Endothelial cell of umbilical vein (primary cell): ENCODE results near the gene MUC20. TPM values are rescaled to one million over a fixed set of nuclear protein-coding genes. Genes with fewer than 3 reads are reported as not detected.

Experiments used
- BruUV-seq: library from RNA; stranded (reverse); fragments of 400-500 nt; replicated peaks from 2 replicates; lab custom pipeline; 2021; lab: Mats Ljungman, UMichigan
- CTCF ChIA-PET: fragments of 300-600, 350-600 bp; sonication (Branson Sonifier 250); formaldehyde crosslinking; loops from one replicate; lab custom pipeline; 2021; ENCODE audit warnings: antibody characterized with exemption, inconsistent platforms; lab: Charles Lee
- POLR2A ChIA-PET: fragments of 300-600, 350-600 bp; sonication (Branson Sonifier 250); formaldehyde crosslinking; loops from one replicate; lab custom pipeline; 2021; ENCODE audit warnings: antibody characterized with exemption, inconsistent platforms; lab: Charles Lee
- DNase-seq: peaks from one replicate; pipeline ENCODE4 v3.0.0-alpha.2; 2011; ENCODE audit warnings: low read depth, low spot score
- FAIRE-seq: peaks from 2 replicates; lab custom pipeline; 2011; peaks lifted over from hg19 to GRCh38; lab: Jason Lieb, UNC
- H2AFZ ChIP-seq: 2 replicates; pipeline ENCODE4 v1.6.0; 2012; ENCODE audit warnings: low read depth, low read length, control low read depth, inconsistent platforms
- H3K27ac ChIP-seq: 2 replicates; pipeline ENCODE4 v1.5.1; 2011; ENCODE audit warnings: low read depth, mild to moderate bottlenecking, control low read depth, low read length, moderate library complexity; ENCODE audit not compliant: insufficient read depth
- H3K27me3 ChIP-seq, 2 experiments: 2 replicates each; pipeline versions ENCODE4 v1.6.0 to v1.6.1; 2011; ENCODE audit warnings: low read length in 2 of 2, mixed read lengths in 1 of 2; ENCODE audit not compliant: control insufficient read depth in 2 of 2, insufficient read depth in 2 of 2
- H3K36me3 ChIP-seq, 2 experiments: 2 replicates in 1 of 2; 3 replicates in 1 of 2; pipeline ENCODE4 v1.5.1; 2011; ENCODE audit warnings: low read length in 2 of 2, mild to moderate bottlenecking in 1 of 2, moderate library complexity in 1 of 2; ENCODE audit not compliant: control insufficient read depth in 2 of 2, insufficient read depth in 2 of 2; ENCODE audit errors: extremely low read depth in 1 of 2
- H3K4me1 ChIP-seq: 3 replicates; pipeline ENCODE4 v1.5.1; 2011; ENCODE audit warnings: mild to moderate bottlenecking, low read length; ENCODE audit not compliant: control insufficient read depth, insufficient read depth; ENCODE audit errors: extremely low read depth
- H3K4me2 ChIP-seq: 2 replicates; pipeline ENCODE4 v1.6.1; 2011; ENCODE audit warnings: low read length, control low read depth, mixed read lengths; ENCODE audit not compliant: insufficient read depth
- H3K4me3 ChIP-seq, 3 experiments: fragments of 200-600 bp in 1 of 3; sonication (generic), shearing (Covaris generic) in 1 of 3; replicated peaks in 1 of 3; 2 replicates each; pipeline ENCODE4 v1.5.1; 2011 to 2016; ENCODE audit warnings: control low read depth in 3 of 3, low read length in 3 of 3, mild to moderate bottlenecking in 2 of 3, inconsistent platforms in 1 of 3, low read depth in 1 of 3, moderate library complexity in 1 of 3; ENCODE audit not compliant: insufficient read depth in 1 of 3
- H3K79me2 ChIP-seq: 2 replicates; pipeline ENCODE4 v1.6.0; 2012; ENCODE audit warnings: low read length, inconsistent platforms; ENCODE audit not compliant: control insufficient read depth, insufficient read depth
- H3K9ac ChIP-seq: replicated peaks from 2 replicates; pipeline ENCODE3; 2011; ENCODE audit warnings: low read length, control low read depth; ENCODE audit not compliant: insufficient read depth; ENCODE audit errors: extremely low read depth
- H3K9me1 ChIP-seq: replicated peaks from 3 replicates; pipeline ENCODE4 v1.6.0; 2011; ENCODE audit warnings: mild to moderate bottlenecking, low read length; ENCODE audit not compliant: control insufficient read depth, insufficient read depth; ENCODE audit errors: extremely low read depth
- H3K9me3 ChIP-seq: replicated peaks from 2 replicates; pipeline ENCODE4 v1.5.1; 2012; ENCODE audit warnings: low read length, inconsistent platforms; ENCODE audit not compliant: control insufficient read depth, insufficient read depth
- H4K20me1 ChIP-seq: replicated peaks from 2 replicates; pipeline ENCODE3; 2011; ENCODE audit warnings: mild to moderate bottlenecking, low read length; ENCODE audit not compliant: control insufficient read depth, insufficient read depth; ENCODE audit errors: extremely low read depth
- EZH2 ChIP-seq: IDR thresholded peaks from 2 replicates; pipeline ENCODE4 v1.6.1; 2012; ENCODE audit warnings: borderline replicate concordance, low read depth, mild to moderate bottlenecking, moderate library complexity, low read length, inconsistent platforms; ENCODE audit not compliant: severe bottlenecking
- FOS ChIP-seq: IDR thresholded peaks from 2 replicates; pipeline ENCODE4 v1.6.1; 2011; ENCODE audit warnings: mild to moderate bottlenecking, low read length, moderate library complexity, borderline replicate concordance; ENCODE audit not compliant: insufficient read depth
- GATA2 ChIP-seq: IDR thresholded peaks from 2 replicates; pipeline ENCODE4 v1.7.0; 2011; ENCODE audit warnings: low read depth, mild to moderate bottlenecking, moderate library complexity, mixed read lengths, low read length; ENCODE audit not compliant: insufficient read length, insufficient read depth
- JUN ChIP-seq: IDR thresholded peaks from 2 replicates; pipeline ENCODE4 v1.6.1; 2011; ENCODE audit warnings: borderline replicate concordance, low read depth; ENCODE audit not compliant: insufficient read length, insufficient read depth
- MYC ChIP-seq: IDR thresholded peaks from one replicate; pipeline ENCODE4 v1.6.1; 2011; ENCODE audit warnings: mild to moderate bottlenecking, low read depth, low read length
- POLR2A ChIP-seq: IDR thresholded peaks from 2 replicates; pipeline ENCODE4 v1.6.1; 2012; ENCODE audit warnings: low read depth, mild to moderate bottlenecking, control low read depth, low read length
- POLR2AphosphoS5 ChIP-seq: IDR thresholded peaks from 2 replicates; pipeline ENCODE4 v1.6.1; 2012; ENCODE audit warnings: low read depth, mild to moderate bottlenecking, control low read depth, low read length, moderate library complexity; ENCODE audit not compliant: insufficient read depth
- dilution Hi-C: fragments of 300-500 bp; cut with MboI; formaldehyde crosslinking; loops from one replicate; pipeline ENCODE4 v1.15.0; 2019; ENCODE audit warnings: low sequenced_read_pairs; ENCODE audit not compliant: extremely low pct_ligation_motif_present
- intact Hi-C: fragments of 100-400 bp; cut with micrococcal nuclease; formaldehyde crosslinking; loops from one replicate; pipeline ENCODE4 v1.10.0; 2022
- polyA plus RNA-seq, 4 experiments: library from polyadenylated mRNA; depleted of rRNA in 3 of 4; stranded (reverse) in 3 of 4; unstranded in 1 of 4; fragments of >200 nt; gene quantifications; 2 replicates each; pipeline versions ENCODE4 v1.2.1 to v1.2.3, GENCODE V29; 2011 to 2012; ENCODE audit warnings: missing spikeins in 1 of 4
- total RNA-seq: library from RNA; stranded (reverse); gene quantifications from 2 replicates; pipeline ENCODE4 v1.2.3, GENCODE V29; 2021
- TF ChIP-seq, protein P1 (sequence below): IDR thresholded peaks from 2 replicates; pipeline ENCODE4 v1.6.1; 2011; ENCODE audit not compliant: insufficient read depth, insufficient read length
- TF ChIP-seq, protein P2 (sequence below), 2 donors: IDR thresholded peaks; 1 replicate in 1 of 2; 2 replicates in 1 of 2; pipeline ENCODE4 v1.5.1; 2011; ENCODE audit warnings: low read length in 2 of 2, mild to moderate bottlenecking in 2 of 2, moderate library complexity in 2 of 2, control low read depth in 1 of 2, inconsistent platforms in 1 of 2, low read depth in 1 of 2; ENCODE audit not compliant: insufficient read depth in 1 of 2; ENCODE audit errors: extremely low read depth in 1 of 2

The MUC20 gene
- total and polyA plus RNA-seq, 2 donors (not counting 3 experiments of a cell fraction or from before 2014, with no cell fraction given) = 0.62 TPM; not detected in 1

DNA sequence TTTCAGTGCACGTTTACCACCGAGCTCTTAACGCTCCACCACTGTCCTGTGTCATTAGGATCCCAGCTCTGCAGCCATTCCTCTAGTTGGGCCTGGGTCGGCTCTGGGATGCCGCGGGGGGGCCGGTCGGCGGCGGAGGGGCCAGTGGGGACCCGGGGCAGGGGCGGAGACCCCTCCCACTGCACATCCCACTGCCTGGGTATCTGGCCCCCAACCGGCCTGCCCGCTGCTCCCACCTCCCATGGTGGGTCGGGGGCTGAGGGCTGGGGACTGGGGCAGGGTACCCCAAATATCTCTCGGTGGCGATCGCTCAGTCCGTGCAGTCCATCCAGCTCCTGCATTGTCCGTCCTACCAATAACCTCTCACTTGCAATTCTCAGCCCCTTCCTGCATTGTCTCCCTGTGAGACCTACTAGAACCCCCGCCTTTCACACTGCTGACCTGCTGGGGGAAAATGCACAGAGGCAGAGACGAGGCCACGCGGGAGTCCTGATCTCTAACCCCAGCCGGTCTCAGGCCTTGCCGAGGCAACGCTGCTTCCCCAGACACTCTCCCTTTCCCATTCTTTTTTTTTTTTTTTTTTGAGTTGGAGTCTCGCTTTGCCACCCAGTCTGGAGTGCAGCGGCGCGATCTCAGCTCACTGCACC, 24.0 kb upstream of the MUC20 start:
- dilution Hi-C loops = no loop called here

More for the DNA sequence above, 24.0 kb upstream of the MUC20 start:
- TF ChIP-seq GATA2 (no peak), POLR2AphosphoS5 (no peak), MYC (no peak), FOS (no peak), JUN (no peak), POLR2A (no peak), EZH2 (no peak)
- TF ChIP-seq, protein P1, sequence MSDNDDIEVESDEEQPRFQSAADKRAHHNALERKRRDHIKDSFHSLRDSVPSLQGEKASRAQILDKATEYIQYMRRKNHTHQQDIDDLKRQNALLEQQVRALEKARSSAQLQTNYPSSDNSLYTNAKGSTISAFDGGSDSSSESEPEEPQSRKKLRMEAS = no peak
- TF ChIP-seq, protein P2, sequence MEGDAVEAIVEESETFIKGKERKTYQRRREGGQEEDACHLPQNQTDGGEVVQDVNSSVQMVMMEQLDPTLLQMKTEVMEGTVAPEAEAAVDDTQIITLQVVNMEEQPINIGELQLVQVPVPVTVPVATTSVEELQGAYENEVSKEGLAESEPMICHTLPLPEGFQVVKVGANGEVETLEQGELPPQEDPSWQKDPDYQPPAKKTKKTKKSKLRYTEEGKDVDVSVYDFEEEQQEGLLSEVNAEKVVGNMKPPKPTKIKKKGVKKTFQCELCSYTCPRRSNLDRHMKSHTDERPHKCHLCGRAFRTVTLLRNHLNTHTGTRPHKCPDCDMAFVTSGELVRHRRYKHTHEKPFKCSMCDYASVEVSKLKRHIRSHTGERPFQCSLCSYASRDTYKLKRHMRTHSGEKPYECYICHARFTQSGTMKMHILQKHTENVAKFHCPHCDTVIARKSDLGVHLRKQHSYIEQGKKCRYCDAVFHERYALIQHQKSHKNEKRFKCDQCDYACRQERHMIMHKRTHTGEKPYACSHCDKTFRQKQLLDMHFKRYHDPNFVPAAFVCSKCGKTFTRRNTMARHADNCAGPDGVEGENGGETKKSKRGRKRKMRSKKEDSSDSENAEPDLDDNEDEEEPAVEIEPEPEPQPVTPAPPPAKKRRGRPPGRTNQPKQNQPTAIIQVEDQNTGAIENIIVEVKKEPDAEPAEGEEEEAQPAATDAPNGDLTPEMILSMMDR (IDR thresholded peaks at IDR 0.05; ENCODE audit: extremely low read depth in 1 of 2, insufficient read depth in 1 of 2, low read depth in 1 of 2, low read length in 2 of 2) = no peak
- no peaks in the 10 kb centered on the region for H3K9me1 ChIP-seq
- FAIRE-seq (no peak), DNase-seq (no peak)
- no peak overlapping the region for H3K9ac ChIP-seq
- no peak overlapping the region for H3K4me2 ChIP-seq
- H3K4me1 ChIP-seq = no peaks in the 10 kb centered on the region
- H3K27ac ChIP-seq = no peak overlapping the region
- no peaks in the 10 kb centered on the region for H3K79me2 ChIP-seq
- H3K4me3 ChIP-seq = no peak overlapping the region
- no peaks in the 10 kb centered on the region for H3K9me3 ChIP-seq
- ChIA-PET POLR2A (no interaction called here), CTCF (interaction anchor here (0.8 kb wide), 1 partner anchor 198 kb away, joined by 3 read pairs; no protein-coding TSS in a partner anchor)
- no peak overlapping the region for H2AFZ ChIP-seq
- intact Hi-C loops = loop anchor here (2.0 kb wide), 1 partner anchor 14 kb away; no protein-coding TSS in a partner anchor
- H3K27me3 ChIP-seq = no peaks in the 10 kb centered on the region
- BruUV-seq = no TSS peak
- no peaks in the 10 kb centered on the region for H4K20me1 ChIP-seq
- peaks cover 0 to 3% of the 10 kb centered on the region in 2 experiments for H3K36me3 ChIP-seq
